GM18519 (cell line): ENCODE measurements around the gene CHD5.

ENCODE experiments used
- ATAC-seq: cut with Tn5 transposase; IDR thresholded peaks from one replicate; pipeline ENCODE4 v1.9.1; 2021; ENCODE audit warnings: mild to moderate bottlenecking, moderate library complexity; ENCODE audit not compliant: unreplicated experiment, low FRiP score

CHD5 gene

GRCh38 chr1:6121021-6121421 is 59.1 kb downstream of the CHD5 start:
- no peak for ATAC-seq

- ATAC-seq: no peak
These were observed 61.7 kb downstream of the CHD5 start for GRCh38 chr1:6118415-6118814.

GRCh38 chr1:6117624-6118023 is 62.5 kb downstream of the CHD5 start:
- no peak for ATAC-seq

- no peak for ATAC-seq
These were observed 63.1 kb downstream of the CHD5 start for GRCh38 chr1:6117064-6117463.

GRCh38 chr1:6116137-6116536 is 64.0 kb downstream of the CHD5 start:
- ATAC-seq: no peak

- no peak for ATAC-seq
These were observed 66.4 kb downstream of the CHD5 start for GRCh38 chr1:6113745-6114144.

GRCh38 chr1:6113116-6113515 is 67.0 kb downstream of the CHD5 start:
- no peak for ATAC-seq

GRCh38 chr1:6112690-6113005 is 67.5 kb downstream of the CHD5 start:
- ATAC-seq: no peak

GRCh38 chr1:6111991-6112689 is 68.0 kb downstream of the CHD5 start:
- ATAC-seq: no peak

GRCh38 chr1:6111571-6111970 is 68.5 kb downstream of the CHD5 start:
- ATAC-seq: no peak

GRCh38 chr1:6110326-6110725 is 69.8 kb downstream of the CHD5 start:
- ATAC-seq: no peak

- ATAC-seq: no peak
These were observed 70.4 kb downstream of the CHD5 start for GRCh38 chr1:6109688-6110087.

- no peak for ATAC-seq
These were observed 71.0 kb downstream of the CHD5 start for GRCh38 chr1:6108937-6109614.

- no peak for ATAC-seq
These were observed 71.6 kb downstream of the CHD5 start for GRCh38 chr1:6108476-6108875.

GRCh38 chr1:6107409-6108356 is 72.4 kb downstream of the CHD5 start:
- ATAC-seq: no peak

- no peak for ATAC-seq
These were observed 73.1 kb downstream of the CHD5 start for GRCh38 chr1:6106977-6107376.

- no peak for ATAC-seq
These were observed 73.8 kb downstream of the CHD5 start for GRCh38 chr1:6106321-6106731.

GRCh38 chr1:6105763-6106162 is 74.4 kb downstream of the CHD5 start:
- ATAC-seq: no peak

GRCh38 chr1:6105218-6105679 is 74.9 kb downstream of the CHD5 start:
- no peak for ATAC-seq

GRCh38 chr1:6104631-6105030 is 75.5 kb downstream of the CHD5 start:
- no peak for ATAC-seq

GRCh38 chr1:6103854-6104530 is 76.1 kb downstream of the CHD5 start:
- ATAC-seq: no peak
